Raji (cell line): ENCODE data around the gene PACSIN2.
A peak's percentile ranks its signal among the peaks of the same experiment; 100 is the strongest.

ENCODE experiments used
- POLR2A ChIP-seq: IDR thresholded peaks from 2 replicates; pipeline ENCODE4 v1.6.1; 2011; ENCODE audit warnings: low read depth, low read length, control low read depth; ENCODE audit not compliant: insufficient read depth

Gene PACSIN2

DNA sequence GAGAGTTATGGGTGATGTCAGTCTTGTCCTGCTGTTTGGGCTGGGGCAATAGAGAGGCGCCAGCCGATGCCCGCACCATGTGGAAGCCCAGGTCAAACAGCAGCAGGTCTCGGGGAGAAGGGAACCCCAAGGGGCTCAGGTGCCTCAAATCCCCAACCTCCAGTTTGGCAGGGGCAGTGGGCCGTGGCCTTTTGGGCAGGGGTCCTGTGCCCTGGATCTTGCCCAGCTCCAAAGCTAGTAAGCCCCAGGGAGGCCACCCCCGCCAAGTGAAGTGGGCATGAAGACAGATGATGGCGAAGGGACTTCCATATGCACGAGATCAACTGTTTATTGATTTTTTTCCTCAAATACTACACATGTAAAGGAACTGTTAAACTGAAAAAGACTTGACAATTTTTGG is 145.5 kb downstream of the PACSIN2 start:
- no peak for TF ChIP-seq POLR2A

DNA sequence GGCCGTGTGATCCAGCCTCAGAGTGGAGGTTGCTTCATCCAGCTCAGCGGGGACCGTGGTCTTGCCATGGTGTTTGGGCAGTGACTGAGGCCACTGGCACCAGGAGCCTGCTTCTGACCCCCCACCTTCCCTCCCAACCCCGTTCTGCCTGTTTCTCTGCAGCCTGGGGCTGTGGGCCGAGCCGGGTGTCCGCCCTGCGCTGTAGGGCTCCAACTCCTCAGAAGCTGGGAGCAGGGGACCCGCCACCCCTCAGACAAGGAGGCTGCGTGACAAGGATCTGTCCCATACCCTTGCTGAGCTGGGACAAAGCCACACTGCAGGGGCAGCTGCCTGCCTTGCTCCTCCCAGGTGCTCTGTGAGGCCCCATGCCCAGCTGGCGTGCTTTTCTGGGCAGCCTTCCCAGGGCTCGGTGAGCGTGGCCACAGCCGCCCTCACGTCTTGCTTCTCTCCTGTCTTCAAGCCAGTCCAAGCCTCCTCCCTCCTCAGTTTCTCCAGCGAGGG is 146.1 kb downstream of the PACSIN2 start:
- TF ChIP-seq POLR2A, result no peak

GRCh38 chr22:42866100-42866499 is 148.8 kb downstream of the PACSIN2 start:
- TF ChIP-seq POLR2A, result no peak

DNA sequence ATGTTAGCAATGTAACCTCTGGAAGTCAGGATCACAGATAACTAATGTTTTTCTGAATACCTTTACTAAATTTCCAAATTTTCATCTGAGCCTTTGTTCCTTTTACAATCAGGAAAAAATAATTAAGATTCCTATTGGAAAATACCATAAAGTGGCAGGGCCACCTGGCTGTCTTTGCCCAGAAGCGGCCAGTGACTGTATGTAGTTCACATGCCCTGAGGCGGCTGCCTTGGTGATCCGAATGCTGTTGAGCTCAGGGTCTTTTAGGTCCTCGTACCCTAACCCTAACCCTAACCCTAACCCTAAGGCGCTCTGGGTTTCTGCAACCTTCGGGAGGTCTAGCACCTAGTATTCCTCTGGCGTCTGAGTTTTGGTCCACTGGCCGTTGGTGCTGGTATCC is 149.4 kb downstream of the PACSIN2 start:
- TF ChIP-seq POLR2A, result no peak

GRCh38 chr22:42863349-42863961 is 151.5 kb downstream of the PACSIN2 start:
- TF ChIP-seq POLR2A, result no peak

DNA sequence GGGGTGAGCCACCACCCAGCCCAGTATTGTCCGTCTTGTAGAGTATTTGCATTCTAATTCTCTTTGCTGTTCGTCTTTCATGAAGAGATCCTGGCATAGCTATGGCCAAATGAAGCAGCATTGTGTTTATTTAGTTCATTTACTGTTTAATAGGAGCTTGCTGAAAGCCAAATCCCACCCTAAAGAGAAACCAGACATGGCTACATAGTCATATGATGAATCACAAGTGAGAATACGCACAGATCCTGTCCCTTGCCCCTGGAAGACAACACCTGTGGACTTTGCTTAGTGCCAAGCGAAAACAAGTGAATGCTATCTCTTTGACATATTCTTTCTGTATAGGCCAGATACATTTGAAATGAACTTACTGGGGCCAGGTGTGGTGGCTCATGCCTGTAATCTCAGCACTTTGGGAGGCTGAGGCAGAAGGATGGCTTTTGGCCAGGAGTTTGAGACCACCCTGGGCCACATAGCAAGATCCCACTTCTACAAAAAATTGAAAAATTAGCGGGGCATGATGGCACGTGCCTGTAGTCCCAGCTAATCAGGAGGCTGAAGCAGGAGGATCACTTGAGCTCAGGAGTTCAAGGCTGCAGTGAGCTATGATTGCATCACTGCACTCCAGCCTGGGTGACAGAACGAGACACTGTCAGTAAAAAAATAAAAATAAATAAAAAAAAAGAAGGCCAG is 152.8 kb downstream of the PACSIN2 start:
- no peak for TF ChIP-seq POLR2A

GRCh38 chr22:42860968-42861367 is 154.0 kb downstream of the PACSIN2 start:
- TF ChIP-seq POLR2A, result no peak

- no peak for TF ChIP-seq POLR2A
Observed at GRCh38 chr22:42857845-42858481, 157.0 kb downstream of the PACSIN2 start.

GRCh38 chr22:42856865-42857704 is 157.9 kb downstream of the PACSIN2 start, which contains the start of gene ARFGAP3:
Gene ARFGAP3 (minus strand): TSS chr22:42857273. CDS start chr22:42857182, 91 bp downstream.
- TF ChIP-seq POLR2A, result peak; percentile 83

GRCh38 chr22:42856179-42856864 is 158.6 kb downstream of the PACSIN2 start:
- no peak for TF ChIP-seq POLR2A

DNA sequence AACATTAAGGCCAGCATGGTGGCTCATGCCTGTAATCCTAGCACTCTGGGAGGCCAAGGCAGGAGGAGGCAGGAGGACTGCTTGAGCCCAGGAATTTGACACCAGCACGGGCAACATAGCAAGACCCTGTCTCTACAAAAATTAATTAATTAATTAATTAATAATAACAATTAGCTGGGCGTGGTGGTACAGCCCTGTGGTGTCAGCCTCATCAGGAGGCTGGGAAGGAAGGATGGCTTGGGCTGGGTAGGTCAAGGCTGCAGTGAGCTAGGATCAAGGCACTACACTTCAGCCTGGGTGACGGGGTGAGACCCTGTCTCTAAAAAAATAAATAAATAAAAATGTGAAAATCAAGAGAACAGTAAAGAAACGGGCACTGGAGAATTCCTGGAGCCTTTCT is 159.2 kb downstream of the PACSIN2 start:
- no peak for TF ChIP-seq POLR2A

GRCh38 chr22:42855211-42855610 is 159.7 kb downstream of the PACSIN2 start:
- no peak for TF ChIP-seq POLR2A

DNA sequence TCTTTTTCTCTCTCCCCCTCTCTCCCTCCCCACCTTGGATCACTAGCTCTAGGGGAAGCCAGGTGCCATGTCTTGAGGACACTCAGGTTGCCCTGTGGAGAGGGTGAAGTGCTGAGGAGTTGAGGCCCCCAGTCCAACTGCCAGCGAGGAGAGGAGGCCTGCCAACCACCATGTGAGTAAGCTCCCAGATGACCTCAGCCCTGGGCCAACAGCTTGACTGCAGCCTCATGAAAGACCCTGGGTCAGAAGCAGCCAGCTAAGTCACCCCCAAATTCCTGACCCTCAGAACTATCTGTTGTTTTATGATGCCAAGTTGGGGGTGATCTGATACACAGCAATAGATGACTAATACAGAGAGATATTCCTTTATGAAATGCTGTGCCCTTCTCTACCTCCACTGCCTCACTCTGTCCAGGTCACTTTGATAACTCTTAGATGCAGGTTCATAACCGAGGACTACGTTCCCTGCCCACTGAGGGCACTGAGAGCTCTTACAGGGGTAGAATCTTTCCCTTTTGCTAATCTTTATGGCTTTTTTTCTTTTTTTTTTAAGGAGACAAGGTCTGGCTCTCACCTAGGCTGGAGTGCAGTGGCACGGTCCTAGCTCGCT is 165.9 kb downstream of the PACSIN2 start:
- no peak for TF ChIP-seq POLR2A

DNA sequence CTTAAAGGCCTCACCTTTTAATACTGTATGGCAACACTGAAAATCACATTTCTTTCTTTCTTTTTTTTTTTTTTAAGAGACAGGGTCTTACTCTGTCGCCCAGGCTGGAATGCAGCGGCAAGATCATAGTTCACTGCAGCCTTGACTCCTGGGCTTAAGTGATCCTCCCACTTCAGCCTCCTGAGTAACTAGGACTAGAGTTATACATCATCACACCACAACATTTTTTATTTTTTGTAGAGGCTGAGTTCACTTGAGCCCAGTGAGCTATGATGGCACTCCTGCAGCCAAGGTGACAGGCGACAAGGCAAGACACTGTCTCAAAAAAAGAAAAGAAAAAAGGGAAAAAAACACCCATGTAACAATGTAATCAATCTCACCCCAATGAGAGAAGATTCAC is 167.8 kb downstream of the PACSIN2 start:
- no peak for TF ChIP-seq POLR2A

DNA sequence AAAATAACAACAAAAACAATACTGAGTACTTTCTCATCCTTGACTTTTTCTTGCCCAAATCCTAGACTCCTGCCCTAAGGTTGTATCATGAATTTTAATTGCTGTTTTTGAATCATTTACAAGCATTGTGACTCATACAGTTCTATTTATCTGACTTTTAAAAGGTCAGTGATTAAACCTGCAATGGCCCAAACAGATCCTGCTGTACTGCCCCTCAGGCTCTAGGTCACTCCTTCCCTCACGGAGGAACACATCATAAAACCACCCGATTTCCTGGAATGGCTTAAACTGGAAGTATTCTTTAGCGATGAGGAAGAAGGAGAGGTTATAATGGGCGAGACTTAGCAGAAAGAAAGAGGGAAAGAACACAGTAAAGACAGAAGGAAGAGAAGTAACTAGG is 170.2 kb downstream of the PACSIN2 start:
- no peak for TF ChIP-seq POLR2A
